ENCODE results near the gene PPM1B.

- TF ChIP-seq CTCF (IDR thresholded peaks at IDR 0.05) (no peak), POLR2A (IDR thresholded peaks at IDR 0.05) (no peak)
Measured at GRCh38 chr2:44188696-44189095, 20.0 kb downstream of the PPM1B start.
